Retinal pigment epithelial cell (primary cell): ENCODE measurements around the gene ARHGAP35.

ENCODE experiments used
- DNase-seq: peaks from one replicate; pipeline ENCODE4 v3.0.0-alpha.2; 2010; ENCODE audit warnings: low read depth
- H3K4me3 ChIP-seq: 2 replicates; pipeline ENCODE4 v1.5.1; 2011; ENCODE audit warnings: mild to moderate bottlenecking, low read length, control low read depth, moderate library complexity
- TF ChIP-seq, protein P1 (sequence below): conservative IDR thresholded peaks from 2 replicates; pipeline ENCODE4 v1.5.1; 2011; ENCODE audit warnings: low read depth, low read length, control low read depth, inconsistent platforms

Gene ARHGAP35

DNA sequence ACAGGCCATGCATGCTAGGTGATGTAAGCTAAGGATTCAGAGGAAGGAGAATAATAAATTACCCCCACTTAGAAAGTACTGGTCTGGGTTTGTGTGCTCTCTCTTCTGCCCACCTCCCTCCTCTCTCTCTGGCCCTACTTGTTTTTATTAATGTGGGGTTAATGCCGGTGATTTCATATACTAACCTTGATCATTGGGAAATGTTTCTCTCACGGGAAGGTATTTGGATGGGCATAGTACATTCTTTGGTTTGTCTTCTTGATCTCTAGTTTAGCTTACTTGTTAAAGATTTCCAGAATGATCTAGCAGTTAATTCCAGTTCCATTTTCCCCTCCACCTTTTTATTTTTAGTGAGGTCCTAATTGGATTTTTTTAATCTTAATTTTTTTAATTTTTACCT lies 24.6 kb downstream of the ARHGAP35 start:
- H3K4me3 ChIP-seq, result no peak overlapping the region
- TF ChIP-seq, protein P1, sequence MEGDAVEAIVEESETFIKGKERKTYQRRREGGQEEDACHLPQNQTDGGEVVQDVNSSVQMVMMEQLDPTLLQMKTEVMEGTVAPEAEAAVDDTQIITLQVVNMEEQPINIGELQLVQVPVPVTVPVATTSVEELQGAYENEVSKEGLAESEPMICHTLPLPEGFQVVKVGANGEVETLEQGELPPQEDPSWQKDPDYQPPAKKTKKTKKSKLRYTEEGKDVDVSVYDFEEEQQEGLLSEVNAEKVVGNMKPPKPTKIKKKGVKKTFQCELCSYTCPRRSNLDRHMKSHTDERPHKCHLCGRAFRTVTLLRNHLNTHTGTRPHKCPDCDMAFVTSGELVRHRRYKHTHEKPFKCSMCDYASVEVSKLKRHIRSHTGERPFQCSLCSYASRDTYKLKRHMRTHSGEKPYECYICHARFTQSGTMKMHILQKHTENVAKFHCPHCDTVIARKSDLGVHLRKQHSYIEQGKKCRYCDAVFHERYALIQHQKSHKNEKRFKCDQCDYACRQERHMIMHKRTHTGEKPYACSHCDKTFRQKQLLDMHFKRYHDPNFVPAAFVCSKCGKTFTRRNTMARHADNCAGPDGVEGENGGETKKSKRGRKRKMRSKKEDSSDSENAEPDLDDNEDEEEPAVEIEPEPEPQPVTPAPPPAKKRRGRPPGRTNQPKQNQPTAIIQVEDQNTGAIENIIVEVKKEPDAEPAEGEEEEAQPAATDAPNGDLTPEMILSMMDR, result no peak
- DNase-seq, result no peak

DNA sequence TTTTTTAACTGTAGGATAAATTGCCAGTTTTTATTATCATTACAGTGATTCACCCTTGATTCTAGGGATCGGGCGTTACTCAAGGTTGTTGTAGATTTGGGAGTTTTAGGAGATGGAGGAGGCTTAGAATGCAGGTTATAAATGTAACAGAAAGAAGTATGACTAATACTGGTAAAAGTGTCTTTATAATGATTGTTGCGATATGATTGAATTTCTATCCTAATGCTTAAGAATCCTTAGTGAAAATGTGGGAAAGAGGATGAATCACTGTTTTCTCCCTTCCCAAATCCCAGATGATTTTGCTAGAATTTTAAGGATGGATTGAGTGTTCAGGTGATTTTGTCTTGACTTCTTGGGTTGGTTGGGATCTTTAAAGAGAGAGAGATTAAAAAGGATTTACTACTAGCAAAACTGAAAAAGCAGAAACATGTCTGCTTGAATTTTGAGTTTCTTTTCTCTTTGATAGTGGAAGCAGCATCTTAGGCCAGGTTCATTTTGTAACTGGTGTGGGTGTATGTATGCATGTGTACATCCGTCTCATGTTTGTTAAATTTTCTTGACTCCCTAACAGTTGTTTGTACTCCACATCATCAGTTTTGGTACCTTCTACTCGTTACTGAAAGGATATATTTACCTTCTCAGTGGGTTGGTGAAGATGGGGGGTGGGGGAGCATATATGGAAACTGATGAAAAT lies 25.9 kb downstream of the ARHGAP35 start:
- no peak for DNase-seq
- TF ChIP-seq, protein P1, result no peak
- H3K4me3 ChIP-seq, result no peak overlapping the region

- no peak for DNase-seq
- no peak overlapping the region for H3K4me3 ChIP-seq
- TF ChIP-seq, protein P1, result no peak
These were observed 26.5 kb downstream of the ARHGAP35 start for GRCh38 chr19:46887240-46887782.

DNA sequence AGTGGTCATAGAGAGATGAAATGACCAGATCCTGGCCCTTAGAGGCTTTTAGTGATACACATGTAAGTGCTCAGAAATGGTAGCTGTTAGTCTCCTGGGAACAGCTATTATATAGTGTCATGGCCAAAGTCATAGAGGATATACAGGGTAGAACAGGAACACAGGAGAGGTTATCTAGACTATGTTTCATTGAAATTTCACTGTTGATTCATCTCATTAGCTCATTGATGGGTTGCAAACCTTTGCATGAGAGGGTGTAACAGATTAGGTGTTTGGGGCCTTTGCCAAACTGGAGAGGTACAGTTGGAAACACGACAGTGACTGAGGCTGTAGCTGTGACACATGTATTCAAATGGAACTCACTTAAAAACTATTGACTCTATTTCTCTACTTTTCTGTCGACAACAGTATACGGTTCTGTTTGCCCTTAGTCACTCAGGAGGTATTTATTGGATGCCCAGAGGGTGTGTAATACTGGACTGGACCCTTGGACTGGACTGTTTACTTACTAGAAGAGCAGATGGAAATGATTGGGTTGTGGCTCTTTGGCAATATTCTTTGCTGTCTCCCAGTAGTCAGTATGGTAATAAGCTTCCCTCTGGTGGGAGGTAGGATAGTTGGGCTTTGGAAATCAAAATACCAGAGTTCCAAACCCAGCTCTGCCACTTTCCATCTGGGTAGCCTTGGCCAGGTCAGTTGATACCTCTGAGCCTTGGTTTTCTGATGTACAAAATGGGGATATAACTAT lies 29.8 kb downstream of the ARHGAP35 start:
- DNase-seq, result no peak
- H3K4me3 ChIP-seq, result no peak overlapping the region
- TF ChIP-seq, protein P1, result no peak

- no peak overlapping the region for H3K4me3 ChIP-seq
- no peak for DNase-seq
- TF ChIP-seq, protein P1, result no peak
These were observed 31.7 kb downstream of the ARHGAP35 start for GRCh38 chr19:46892252-46893179.

DNA sequence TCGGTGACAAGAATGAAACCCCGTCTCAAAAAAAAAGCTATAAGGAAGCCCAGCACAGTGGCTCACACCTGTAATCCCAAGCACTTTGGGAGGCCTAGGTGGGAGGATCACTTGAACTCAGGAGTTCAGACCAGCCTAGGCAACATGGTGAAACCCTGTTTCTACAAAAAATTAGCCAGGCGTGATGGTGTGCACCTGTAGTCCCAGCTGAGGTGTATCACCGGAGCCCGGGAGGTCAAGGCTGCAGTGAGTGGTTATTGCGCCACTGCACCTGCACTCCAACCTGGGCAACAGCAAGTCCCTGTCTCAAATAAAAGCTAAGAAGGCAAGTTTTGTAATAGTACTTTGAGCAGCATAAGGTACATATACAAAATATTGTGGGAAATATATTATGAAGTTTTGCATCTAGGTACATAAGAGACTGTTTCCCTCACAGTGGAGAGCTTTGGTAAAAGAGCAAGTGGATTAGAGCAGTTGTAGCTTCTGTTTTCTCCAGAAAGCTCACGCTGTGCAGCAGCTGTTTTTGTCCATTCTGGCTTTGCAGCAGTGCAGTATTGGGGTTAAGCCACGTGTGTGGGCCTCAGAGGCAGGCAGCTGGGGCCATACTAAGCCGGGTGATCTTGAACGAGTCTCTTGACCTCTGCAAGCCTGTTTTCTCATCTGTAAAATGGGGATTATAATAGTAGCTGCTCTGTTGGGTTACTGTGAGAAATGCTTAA lies 35.4 kb downstream of the ARHGAP35 start:
- TF ChIP-seq, protein P1, result no peak
- H3K4me3 ChIP-seq, result no peak overlapping the region
- DNase-seq, result no peak
